IPS-NIHi7 (cell line): ENCODE results near the gene SLC35B1.
"Not testable (repeated sequence)": the region's sequence is repeated elsewhere in the genome, so short reads cannot be mapped to it uniquely, and the experiment has no call there.

Experiments used
- DNase-seq: peaks from one replicate; pipeline ENCODE4 v3.0.0; 2012; ENCODE audit warnings: mixed read lengths; ENCODE audit errors: extremely low spot score

The SLC35B1 gene

GRCh38 chr17:49699966-49700575, 7.7 kb downstream of the SLC35B1 start:
- DNase-seq, result no peak

- no peak for DNase-seq
Measured at GRCh38 chr17:49698005-49698404, 9.8 kb downstream of the SLC35B1 start.

- no peak for DNase-seq
Measured at GRCh38 chr17:49696233-49696761, 11.5 kb downstream of the SLC35B1 start.

- no peak for DNase-seq
Measured at GRCh38 chr17:49695698-49696232, 12.0 kb downstream of the SLC35B1 start.

- DNase-seq, result peak; percentile 67
Measured at GRCh38 chr17:49694847-49695697, 12.7 kb downstream of the SLC35B1 start.

- no peak for DNase-seq
Measured at GRCh38 chr17:49692751-49693150, 15.0 kb downstream of the SLC35B1 start.

- peak; percentile 35 for DNase-seq
Measured at GRCh38 chr17:49691677-49692191, 16.0 kb downstream of the SLC35B1 start.

- DNase-seq, result no peak
Measured at GRCh38 chr17:49691086-49691676, 16.6 kb downstream of the SLC35B1 start.

GRCh38 chr17:49690256-49690655, 17.5 kb downstream of the SLC35B1 start:
- DNase-seq, result no peak

GRCh38 chr17:49688848-49689247, 18.9 kb downstream of the SLC35B1 start:
- DNase-seq, result no peak

- DNase-seq, result no peak
Measured at GRCh38 chr17:49687878-49688491, 19.8 kb downstream of the SLC35B1 start.

GRCh38 chr17:49681106-49681979, 26.4 kb downstream of the SLC35B1 start:
- no peak for DNase-seq

GRCh38 chr17:49680314-49680713, 27.4 kb downstream of the SLC35B1 start:
- no peak for DNase-seq

GRCh38 chr17:49677933-49678847, 29.6 kb downstream of the SLC35B1 start, which contains the start of gene SPOP:
Gene SPOP (minus strand): TSS chr17:49678097. CDS start chr17:49622810, 55,287 bp downstream.
- peak; percentile 99 for DNase-seq

GRCh38 chr17:49677134-49677932, 30.4 kb downstream of the SLC35B1 start:
- DNase-seq, result peak; percentile 98

- DNase-seq, result no peak
Measured at GRCh38 chr17:49676276-49676868, 31.4 kb downstream of the SLC35B1 start.

- no peak for DNase-seq
Measured at GRCh38 chr17:49674507-49674906, 33.3 kb downstream of the SLC35B1 start.

- not testable (repeated sequence) for DNase-seq
Measured at GRCh38 chr17:49673679-49674078, 34.1 kb downstream of the SLC35B1 start.
